H1 (cell line): ENCODE data around the gene ELSPBP1. TPM values are rescaled to one million over a fixed set of nuclear protein-coding genes. Genes with fewer than 3 reads are reported as not detected.

Experiments used
- CTCF ChIA-PET: fragments of 300-600 bp; sonication (Branson Sonifier 250); formaldehyde crosslinking; loops from one replicate; lab custom pipeline; 2021; ENCODE audit not compliant: partially characterized antibody; lab: Charles Lee
- POLR2A ChIA-PET: fragments of 300-600 bp; sonication (Branson Sonifier 250); formaldehyde crosslinking; loops from one replicate; lab custom pipeline; 2021; ENCODE audit warnings: inconsistent platforms; ENCODE audit not compliant: partially characterized antibody; lab: Charles Lee
- DNase-seq, 2 experiments: peaks; one replicate each; pipeline versions ENCODE4 v3.0.0 to v3.0.0-alpha.2; 2010 to 2022; ENCODE audit warnings: low spot score in 2 of 2, low read depth in 1 of 2, mixed read lengths in 1 of 2
- FAIRE-seq: peaks from 2 replicates; lab custom pipeline; 2011; peaks lifted over from hg19 to GRCh38; lab: Jason Lieb, UNC
- H2AFZ ChIP-seq: 2 replicates; pipeline ENCODE4 v1.8.1; 2012; ENCODE audit warnings: low read length, inconsistent platforms
- H2AK5ac ChIP-seq: 2 replicates; pipeline ENCODE4 v1.6.1; 2013; ENCODE audit warnings: low read depth, low read length
- H2BK120ac ChIP-seq: replicated peaks from 2 replicates; pipeline ENCODE3; 2013; ENCODE audit warnings: low read depth, low read length, inconsistent platforms
- H2BK12ac ChIP-seq: 2 replicates; pipeline ENCODE4 v1.6.1; 2013; ENCODE audit warnings: low read depth, low read length
- H2BK15ac ChIP-seq: 2 replicates; pipeline ENCODE4 v1.6.1; 2013; ENCODE audit warnings: low read length
- H2BK20ac ChIP-seq: 2 replicates; pipeline ENCODE4 v1.6.1; 2013; ENCODE audit warnings: low read length
- H2BK5ac ChIP-seq: 2 replicates; pipeline ENCODE4 v1.6.1; 2013; ENCODE audit warnings: low read depth, low read length
- H3K14ac ChIP-seq: 2 replicates; pipeline ENCODE4 v1.6.1; 2013; ENCODE audit warnings: inconsistent platforms; ENCODE audit not compliant: insufficient read length
- H3K18ac ChIP-seq: 2 replicates; pipeline ENCODE4 v1.6.1; 2013; ENCODE audit warnings: low read length; ENCODE audit errors: extremely low read depth
- H3K23ac ChIP-seq: 2 replicates; pipeline ENCODE4 v1.6.1; 2013; ENCODE audit warnings: inconsistent platforms; ENCODE audit not compliant: insufficient read length
- H3K23me2 ChIP-seq: 2 replicates; pipeline ENCODE4 v1.6.1; 2013; ENCODE audit warnings: low read depth, low read length
- H3K27ac ChIP-seq: 2 replicates; pipeline ENCODE4 v1.6.1; 2011; ENCODE audit warnings: low read depth, low read length, inconsistent platforms
- H3K27me3 ChIP-seq, 4 experiments: replicated peaks in 1 of 4; 1 replicate in 1 of 4; 2 replicates in 3 of 4; pipeline versions ENCODE4 v1.6.1 to v1.8.1; 2011 to 2013; ENCODE audit warnings: low read length in 3 of 4, mild to moderate bottlenecking in 3 of 4, inconsistent platforms in 2 of 4, mixed read lengths in 2 of 4, moderate library complexity in 1 of 4; ENCODE audit not compliant: control insufficient read depth in 3 of 4, insufficient read depth in 3 of 4; ENCODE audit errors: extremely low read depth in 1 of 4
- H3K36me3 ChIP-seq, 4 experiments: 2 replicates each; pipeline versions ENCODE4 v1.6.1 to v1.8.1; 2011 to 2013; ENCODE audit warnings: mild to moderate bottlenecking in 4 of 4, low read length in 3 of 4, moderate library complexity in 2 of 4, control low read depth in 1 of 4, inconsistent platforms in 1 of 4; ENCODE audit not compliant: insufficient read depth in 4 of 4, control insufficient read depth in 2 of 4
- H3K4ac ChIP-seq: replicated peaks from 2 replicates; pipeline ENCODE3; 2013; ENCODE audit warnings: low read length, low read depth, mixed read lengths, inconsistent platforms; ENCODE audit not compliant: insufficient read length
- H3K4me1 ChIP-seq, 4 experiments: replicated peaks in 1 of 4; 1 replicate in 1 of 4; 2 replicates in 3 of 4; pipeline versions ENCODE4 v1.6.1 to v1.8.1; 2011 to 2013; ENCODE audit warnings: low read length in 3 of 4, inconsistent platforms in 2 of 4, mixed read lengths in 1 of 4; ENCODE audit not compliant: insufficient read depth in 4 of 4, control insufficient read depth in 3 of 4
- H3K4me2 ChIP-seq, 2 experiments: 2 replicates each; pipeline versions ENCODE4 v1.6.1 to v1.8.1; 2011 to 2013; ENCODE audit warnings: low read depth in 2 of 2, low read length in 2 of 2, control low read depth in 1 of 2, inconsistent platforms in 1 of 2, mild to moderate bottlenecking in 1 of 2; ENCODE audit not compliant: insufficient read depth in 1 of 2
- H3K4me3 ChIP-seq, 4 experiments: fragments of 200-600, 300-600 bp in 1 of 4; sonication (generic), shearing (Covaris generic), sonication (Bioruptor Twin) in 1 of 4; 2 replicates each; pipeline versions ENCODE4 v1.5.1 to v1.8.1; 2011 to 2016; ENCODE audit warnings: low read length in 4 of 4, low read depth in 3 of 4, control low read depth in 2 of 4, inconsistent platforms in 2 of 4, mild to moderate bottlenecking in 2 of 4, mixed read lengths in 1 of 4, moderate library complexity in 1 of 4; ENCODE audit not compliant: insufficient read depth in 2 of 4; ENCODE audit errors: extremely low read depth in 1 of 4
- H3K56ac ChIP-seq: replicated peaks from 2 replicates; pipeline ENCODE3; 2013; ENCODE audit warnings: low read depth, mild to moderate bottlenecking, mixed read lengths, low read length, inconsistent platforms; ENCODE audit not compliant: insufficient read length
- H3K79me1 ChIP-seq: 2 replicates; pipeline ENCODE4 v1.6.1; 2013; ENCODE audit warnings: low read depth, low read length, control low read depth
- H3K79me2 ChIP-seq, 2 experiments: 2 replicates each; pipeline versions ENCODE4 v1.6.1 to v1.8.1; 2012 to 2013; ENCODE audit warnings: low read length in 2 of 2, mild to moderate bottlenecking in 2 of 2, inconsistent platforms in 1 of 2; ENCODE audit not compliant: insufficient read depth in 2 of 2, control insufficient read depth in 1 of 2
- H3K9ac ChIP-seq, 4 experiments: replicated peaks in 1 of 4; 1 replicate in 1 of 4; 2 replicates in 3 of 4; pipeline versions ENCODE4 v1.6.1 to v1.8.1; 2011 to 2013; ENCODE audit warnings: low read depth in 3 of 4, low read length in 3 of 4, control low read depth in 2 of 4, mild to moderate bottlenecking in 2 of 4, moderate library complexity in 2 of 4, inconsistent platforms in 1 of 4; ENCODE audit errors: extremely low read depth in 1 of 4
- H3K9me3 ChIP-seq, 2 experiments: 2 replicates each; pipeline versions ENCODE4 v1.6.1 to v1.8.1; 2012 to 2013; ENCODE audit warnings: mild to moderate bottlenecking in 2 of 2, moderate library complexity in 2 of 2, control low read depth in 1 of 2, inconsistent platforms in 1 of 2, low read depth in 1 of 2, low read length in 1 of 2, mixed read lengths in 1 of 2; ENCODE audit not compliant: insufficient read depth in 2 of 2
- H4K20me1 ChIP-seq, 2 experiments: replicated peaks in 1 of 2; 2 replicates each; pipeline versions ENCODE3 to v1.8.1; 2011 to 2013; ENCODE audit warnings: inconsistent platforms in 2 of 2, low read length in 2 of 2, mild to moderate bottlenecking in 1 of 2; ENCODE audit not compliant: insufficient read depth in 2 of 2, control insufficient read depth in 1 of 2
- H4K5ac ChIP-seq: 2 replicates; pipeline ENCODE4 v1.6.1; 2013; ENCODE audit warnings: low read length, low read depth, mixed read lengths, inconsistent platforms; ENCODE audit not compliant: insufficient read length
- H4K8ac ChIP-seq: 2 replicates; pipeline ENCODE4 v1.8.0; 2013; ENCODE audit warnings: mild to moderate bottlenecking, moderate library complexity, low read length, inconsistent platforms; ENCODE audit not compliant: insufficient read depth; ENCODE audit errors: extremely low read depth
- H4K91ac ChIP-seq: replicated peaks from 2 replicates; pipeline ENCODE3; 2013; ENCODE audit warnings: low read length, mixed read lengths, inconsistent platforms; ENCODE audit not compliant: insufficient read length
- CREB1 ChIP-seq: IDR thresholded peaks from 2 replicates; pipeline ENCODE4 v1.6.1; 2012; ENCODE audit warnings: inconsistent platforms
- YY1 ChIP-seq: IDR thresholded peaks from 2 replicates; pipeline ENCODE4 v1.6.1; 2011; ENCODE audit warnings: low read depth, mild to moderate bottlenecking, low read length
- ZNF274 ChIP-seq: IDR thresholded peaks from 2 replicates; pipeline ENCODE4 v1.7.0; 2012; ENCODE audit warnings: low read length, borderline replicate concordance; ENCODE audit errors: extremely low read depth
- WGBS, 2 experiments: shearing (Covaris generic) in 1 of 2; methylation state at CpG; one replicate each; pipeline versions ENCODE4 v1.1.6 to v1.1.7; 2013 to 2015; ENCODE audit warnings: low lambda C conversion rate in 2 of 2, mixed read lengths in 2 of 2, inconsistent platforms in 1 of 2, low coverage in 1 of 2, missing lambda C conversion rate in 1 of 2; ENCODE audit not compliant: insufficient replicate concordance in 2 of 2, insufficient coverage in 1 of 2, insufficient read length in 1 of 2; ENCODE audit errors: extremely low coverage in 1 of 2, missing lambda C conversion rate in 1 of 2; 5-methylcytosine and 5-hydroxymethylcytosine counted together
- polyA plus RNA-seq, 7 experiments: library from polyadenylated mRNA; depleted of rRNA in 3 of 7; stranded (reverse) in 5 of 7; unstranded in 2 of 7; fragments of >200 nt in 5 of 7; fragments of 200-250 nt in 2 of 7; gene quantifications; 1 replicate in 5 of 7; 2 replicates in 1 of 7; 4 replicates in 1 of 7; pipeline versions ENCODE4 v1.2.1 to v1.2.3, GENCODE V29; 2011 to 2013; ENCODE audit warnings: missing spikeins in 2 of 7, mixed read lengths in 2 of 7
- total RNA-seq: library from RNA; stranded (reverse); fragmentation: NEBNext Ultra II Directional; extraction: Animal tissue kit (Norgen Biotek cat#: 25700); gene quantifications from 2 replicates; pipeline ENCODE4 v1.2.1, GENCODE V29; 2021

The ELSPBP1 gene
- total and polyA plus RNA-seq, 2 of the 8 experiments (the other 6 are each of a cell fraction or from before 2014, with no cell fraction given): not detected

DNA sequence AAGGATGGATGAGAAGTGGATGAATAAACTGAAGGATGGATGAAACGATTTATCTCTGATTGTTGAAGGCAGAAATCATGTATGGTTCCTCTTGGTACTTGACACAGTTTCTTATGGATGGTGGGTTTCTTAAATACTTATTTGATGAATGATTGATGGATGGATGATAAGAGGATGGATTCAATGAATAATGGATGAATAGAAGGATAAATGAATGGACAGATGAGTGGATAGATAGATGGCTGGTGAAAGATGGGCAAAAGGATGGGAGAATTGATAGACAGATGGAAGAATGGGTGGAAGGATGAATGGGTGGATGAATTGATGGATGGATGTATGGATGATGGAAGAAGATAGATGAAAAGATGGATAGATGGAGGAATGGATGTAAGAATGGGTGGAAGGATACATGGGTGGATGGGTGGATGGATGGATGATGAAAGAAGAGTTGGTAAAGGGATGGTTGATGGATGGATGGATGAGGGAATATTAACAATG lies 1.8 kb downstream of the ELSPBP1 start:
- H3K23ac ChIP-seq: no peak overlapping the region
- no peaks in the 10 kb centered on the region for H3K79me2 ChIP-seq
- no peak overlapping the region for H3K18ac ChIP-seq
- H3K56ac ChIP-seq: peak overlapping the region; percentile 84
- no peaks in the 10 kb centered on the region for H3K36me3 ChIP-seq
- no peaks in the 10 kb centered on the region for H3K4me1 ChIP-seq
- CTCF ChIA-PET: interaction anchor here (0.6 kb wide), 1 partner anchor 9 kb away, joined by 3 read pairs; no protein-coding TSS in a partner anchor
- H3K79me1 ChIP-seq: no peaks in the 10 kb centered on the region
- peak overlapping the region; percentile 78 for H3K4ac ChIP-seq
- FAIRE-seq (no peak), DNase-seq (no peak)
- TF ChIP-seq ZNF274 (no peak), YY1 (no peak), CREB1 (no peak)
- H3K4me3 ChIP-seq: no peak overlapping the region
- no peak overlapping the region for H3K4me2 ChIP-seq
- WGBS, 2 experiments: 92 to 100% methylated on average over 1 of the region's 1 CpG
- H3K14ac ChIP-seq: no peak overlapping the region
- no peak overlapping the region for H2BK15ac ChIP-seq
- peaks cover 0 to 2% of the 10 kb centered on the region in 2 experiments for H4K20me1 ChIP-seq
- no peak overlapping the region for H2BK5ac ChIP-seq
- H2AK5ac ChIP-seq: no peak overlapping the region
- H3K27me3 ChIP-seq: no peaks in the 10 kb centered on the region
- H4K91ac ChIP-seq: no peak overlapping the region
- no peak overlapping the region for H2BK120ac ChIP-seq
- H3K9me3 ChIP-seq: no peaks in the 10 kb centered on the region
- no peak overlapping the region for H2BK20ac ChIP-seq
- no peak overlapping the region for H4K8ac ChIP-seq
- no peak overlapping the region for H3K9ac ChIP-seq
- H3K23me2 ChIP-seq: peaks cover 4% of the 10 kb centered on the region; the same call in 1 of the 2 replicates
- no peak overlapping the region for H2BK12ac ChIP-seq
- no peak overlapping the region for H4K5ac ChIP-seq
- H3K27ac ChIP-seq: no peak overlapping the region
- POLR2A ChIA-PET: no interaction called here
- H2AFZ ChIP-seq: no peak overlapping the region
